Stimulated activated CD8-positive, alpha-beta memory T cell treated with anti-CD3 and anti-CD28 coated beads, Interleukin-2, amount 100 ng/mL, for 1 hour (primary cell): ENCODE results near the gene ZNF587.
"Not testable (repeated sequence)": the region's sequence is repeated elsewhere in the genome, so short reads cannot be mapped to it uniquely, and the experiment has no call there.

Experiments
- DNase-seq, 2 donors: peaks; one replicate each; pipeline ENCODE4 v3.0.0-alpha.2; 2020; ENCODE audit warnings: low read depth in 2 of 2

The ZNF587 gene

DNA sequence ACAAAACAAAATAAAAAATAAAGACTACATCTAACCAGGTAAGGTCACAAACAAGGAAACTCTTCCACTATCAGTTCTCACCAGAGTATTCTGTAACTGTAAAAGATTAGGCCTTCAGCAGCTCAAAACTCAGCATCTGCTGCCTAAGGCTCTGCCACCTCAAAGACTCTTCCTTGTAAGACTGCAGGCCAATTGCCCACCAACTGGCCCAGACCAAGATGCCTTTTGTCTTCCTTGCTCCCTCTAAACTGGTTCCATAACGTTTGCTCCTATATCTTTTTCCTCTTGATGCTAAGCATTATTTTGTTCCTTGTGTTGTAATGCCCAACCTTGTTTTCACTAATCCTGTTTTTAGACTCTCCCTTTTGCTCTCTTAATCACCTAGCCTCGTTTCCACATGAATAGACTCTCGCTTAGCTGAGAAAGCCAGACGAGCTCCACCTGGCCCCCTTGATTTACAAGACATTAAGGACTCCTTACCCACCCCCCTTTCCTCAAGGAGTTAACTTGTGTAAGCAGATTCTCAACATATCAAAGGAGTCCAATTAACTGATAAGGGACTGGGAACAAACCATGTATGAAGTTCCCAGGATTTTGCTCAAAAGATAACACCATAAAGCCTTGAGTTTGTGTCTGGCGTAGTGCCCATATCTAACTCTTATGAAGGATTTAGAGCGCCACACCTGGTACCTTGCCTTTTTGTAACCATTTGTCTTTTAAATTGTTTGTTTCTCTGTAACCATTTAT lies 37.7 kb downstream of the ZNF587 start:
- DNase-seq = no peak

DNA sequence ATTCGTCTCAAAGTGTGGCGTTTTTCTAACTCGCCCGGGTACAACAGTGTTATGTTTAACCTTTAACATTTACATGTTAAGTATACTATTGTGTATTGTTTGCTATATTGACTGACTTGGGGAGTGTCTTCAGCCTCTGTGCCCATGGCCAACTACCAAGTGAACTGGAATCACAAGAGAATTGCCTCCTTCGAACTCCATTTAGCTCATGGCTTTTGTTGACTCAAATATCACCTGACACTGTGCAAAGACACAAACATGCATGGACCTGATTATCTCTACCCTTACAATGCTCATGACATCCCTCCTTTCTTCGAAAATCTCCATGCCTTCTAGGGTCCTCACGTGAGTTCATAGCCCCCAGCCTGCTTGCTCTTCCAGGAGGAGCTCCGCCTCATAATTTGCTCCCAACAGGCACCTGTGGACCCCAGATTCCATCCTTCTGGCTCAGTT lies 38.5 kb downstream of the ZNF587 start:
- DNase-seq = no peak

DNA sequence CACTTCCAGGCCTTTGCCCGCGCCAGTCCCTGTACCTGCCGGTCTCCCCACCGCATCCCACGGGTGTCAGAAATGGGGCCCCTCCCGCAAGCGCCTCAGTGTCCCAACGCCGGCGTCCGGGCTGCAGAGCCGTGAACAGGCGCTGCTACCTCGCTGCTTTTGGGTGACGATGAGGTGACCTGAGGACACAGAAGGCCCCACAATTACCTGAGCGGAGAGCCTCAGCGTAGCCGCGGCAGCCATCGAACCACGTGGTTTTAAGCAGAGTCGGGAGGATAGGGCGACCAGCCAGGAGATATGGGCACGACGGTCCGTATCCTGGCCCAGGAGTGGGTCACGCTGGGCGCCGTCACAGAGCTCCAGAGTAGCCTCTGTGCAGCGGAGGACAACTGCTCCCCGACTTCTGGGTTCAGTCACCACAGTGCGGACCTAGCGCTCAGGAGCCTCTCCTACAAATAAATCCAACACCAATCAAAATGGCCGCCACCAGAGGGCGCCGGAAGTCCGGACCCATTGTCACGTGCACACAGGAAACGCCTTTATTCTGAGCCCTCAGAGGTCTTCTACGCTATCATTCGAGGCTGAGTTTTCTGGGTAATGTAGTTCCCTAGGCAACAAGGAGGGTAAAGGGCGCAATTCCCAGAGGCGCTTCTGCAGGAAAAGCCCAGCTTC lies 39.0 kb downstream of the ZNF587 start, which contains the start of gene ZNF814:
ZNF814 (minus strand) TSS at position 478 of the 672 bp plus-strand sequence; CDS start at position 243, 235 bp downstream.
- DNase-seq = peak; percentile 55 to 71

DNA sequence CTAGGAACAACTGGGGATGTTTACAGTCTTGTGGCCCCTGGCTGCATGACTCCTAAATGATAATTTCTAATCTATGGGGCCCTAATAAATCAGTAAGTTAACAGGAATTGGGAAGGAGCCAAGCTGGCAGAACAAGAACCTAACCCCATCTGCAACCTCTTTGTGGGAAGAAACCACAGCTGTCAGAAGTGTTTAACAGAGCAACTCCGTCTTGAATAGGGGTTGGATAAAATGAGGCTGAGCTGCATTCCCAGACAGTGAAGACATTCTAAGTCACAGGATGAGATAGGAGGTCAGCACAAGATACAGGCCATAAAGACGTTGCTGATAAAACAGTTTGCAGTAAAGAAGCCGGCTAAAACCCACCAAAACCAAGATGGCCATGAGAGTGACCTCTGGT lies 41.0 kb downstream of the ZNF587 start:
- not testable (repeated sequence) for DNase-seq

DNA sequence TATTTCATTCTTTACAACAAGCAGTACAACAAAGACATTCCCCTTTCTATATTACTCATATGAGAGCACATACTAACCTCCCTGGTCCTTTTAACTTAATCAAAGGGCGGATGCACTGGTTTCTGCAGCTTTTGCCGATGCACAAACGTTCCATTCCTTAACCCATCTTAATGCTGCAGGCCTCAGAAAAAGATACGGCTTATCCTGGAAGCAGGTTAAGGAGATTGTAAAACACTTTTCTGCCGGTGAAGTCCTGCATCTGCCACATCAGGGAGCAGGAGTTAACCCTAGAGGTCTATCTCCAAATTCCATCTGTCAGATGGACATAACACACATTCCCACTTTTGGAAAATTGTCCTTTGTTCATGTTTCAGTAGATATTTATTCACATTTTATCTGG lies 50.7 kb downstream of the ZNF587 start:
- no peak for DNase-seq

DNA sequence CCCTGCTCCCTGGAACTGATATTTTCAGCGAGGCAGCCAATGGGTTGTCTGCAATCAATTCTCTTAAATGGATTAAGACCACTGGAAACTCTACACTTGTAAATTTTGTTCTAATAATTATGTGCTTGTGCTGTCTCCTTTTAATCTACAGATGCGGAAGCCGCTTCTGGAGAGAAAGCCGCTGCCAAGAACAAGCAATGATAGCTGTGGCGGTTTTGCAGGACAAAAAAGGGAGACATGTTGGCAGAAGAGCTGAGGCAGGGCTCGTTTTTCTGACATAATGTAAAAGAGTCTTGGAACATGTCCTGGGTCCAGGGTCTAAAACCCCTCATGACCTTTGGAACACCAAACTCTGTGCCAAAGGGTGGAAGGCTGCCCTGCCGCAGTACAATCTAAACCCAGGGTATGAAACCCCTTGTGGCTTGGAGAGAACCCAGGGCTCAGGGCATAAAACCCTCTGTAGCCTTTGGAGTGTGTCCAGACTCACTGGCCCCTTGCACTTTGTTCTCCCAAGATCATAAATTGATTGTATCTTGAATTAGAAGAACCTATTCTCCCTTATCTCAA lies 54.0 kb downstream of the ZNF587 start:
- no peak for DNase-seq

DNA sequence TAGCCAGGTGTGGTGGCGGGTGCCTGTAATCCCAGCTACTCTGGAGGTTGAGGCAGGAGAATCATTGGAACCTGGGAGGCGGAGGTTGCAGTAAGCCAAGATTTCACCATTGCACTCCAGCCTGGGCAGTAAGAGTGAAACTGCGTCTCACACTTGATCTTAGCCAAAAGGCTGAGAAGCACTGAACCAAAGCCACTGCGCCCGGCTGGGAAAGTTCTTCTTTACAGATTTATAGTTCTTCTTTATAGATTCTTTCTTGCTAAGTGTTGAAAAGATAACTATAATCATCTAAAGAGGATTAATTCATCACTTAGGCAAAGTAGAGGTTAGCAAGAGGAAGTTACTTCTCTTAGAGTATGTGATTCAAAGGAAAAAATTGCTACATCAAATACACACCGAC lies 55.6 kb downstream of the ZNF587 start:
- no peak for DNase-seq

DNA sequence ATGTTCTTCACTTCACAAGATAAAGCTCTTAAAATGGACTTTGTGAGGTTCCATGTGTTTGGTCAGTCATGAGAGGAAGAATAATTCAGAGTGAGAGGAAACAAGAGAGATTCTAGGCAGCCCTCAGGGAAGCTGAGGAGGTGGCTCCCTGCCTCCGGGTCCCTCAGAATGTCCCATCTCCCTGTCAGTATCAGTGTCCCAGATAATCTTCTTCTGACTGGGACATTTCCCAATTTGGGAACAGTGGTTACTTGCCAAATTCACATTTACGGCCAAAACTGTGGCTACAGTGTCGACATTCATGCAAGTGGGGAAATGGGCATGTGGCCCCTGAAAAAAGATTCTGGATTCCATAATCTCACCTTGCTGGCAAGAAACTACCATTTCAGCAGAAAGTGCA lies 57.7 kb downstream of the ZNF587 start:
- no peak for DNase-seq

DNA sequence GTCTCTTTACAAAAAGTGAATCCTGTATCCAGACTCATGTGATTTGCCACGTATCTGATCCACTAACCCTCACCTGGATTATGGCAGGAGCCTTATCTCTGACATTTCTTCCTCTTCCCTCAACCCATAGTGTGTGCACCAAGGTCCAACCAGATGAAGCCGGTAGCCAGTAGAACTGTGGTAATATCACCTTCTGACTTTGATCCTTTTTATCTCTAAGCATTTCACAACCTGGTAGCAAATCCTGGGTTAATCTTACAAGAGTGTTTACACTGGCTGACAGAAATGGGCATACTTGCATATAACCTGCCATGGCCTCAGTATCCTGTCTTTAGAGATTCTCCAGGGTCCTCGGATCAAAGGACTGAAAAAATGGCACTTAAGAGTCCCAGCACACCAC lies 64.9 kb downstream of the ZNF587 start:
- no peak for DNase-seq
